ENCODE results near the gene ST6GALNAC1. TPM values are rescaled to one million over a fixed set of nuclear protein-coding genes. Genes with fewer than 3 reads are reported as not detected.

The ST6GALNAC1 gene
- total and polyA plus RNA-seq, 10 of the 15 experiments (the other 5 are each of a cell fraction or from before 2014, with no cell fraction given) = 0.08 TPM; not detected in 9

DNA sequence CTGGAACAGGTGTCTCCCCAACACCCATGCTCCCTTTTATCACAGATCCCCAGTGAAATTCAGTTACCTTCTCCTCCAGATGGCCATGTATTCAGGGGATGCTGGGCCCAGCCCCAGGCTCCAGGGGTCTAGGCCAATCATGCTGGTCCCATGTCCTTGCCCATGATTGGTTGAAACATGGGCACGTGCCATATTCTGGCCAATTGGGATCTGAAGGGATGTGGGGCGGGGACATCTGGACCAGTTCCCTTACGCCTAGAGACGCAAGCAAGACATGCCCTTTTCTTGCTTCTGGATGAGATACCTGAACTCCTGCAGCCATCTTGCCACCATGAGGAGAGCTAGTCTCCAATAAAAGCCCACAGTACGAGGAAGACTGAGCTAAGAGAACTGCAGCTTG is 31.0 kb upstream of the ST6GALNAC1 start:
- H3K36me3 ChIP-seq (ENCODE audit: control insufficient read depth in 2 of 2, insufficient read depth in 2 of 2, low read length in 1 of 2) = no peaks in the 10 kb centered on the region
- peaks cover 5% of the 10 kb centered on the region for H3K4me1 ChIP-seq (ENCODE audit: control insufficient read depth, insufficient read depth, low read length)
- FAIRE-seq = no peak
- no peaks in the 10 kb centered on the region for H4K20me1 ChIP-seq (ENCODE audit: control insufficient read depth, insufficient read depth)
- ChIA-PET CTCF (interaction anchor here (0.7 kb wide), 1 partner anchor 50 kb away, joined by 4 read pairs; no protein-coding TSS in a partner anchor), SMC1A (ENCODE audit: uncharacterized antibody, unreplicated experiment) (interaction anchor here (1.3 kb wide), 1 partner anchor 16 kb away, joined by 3 read pairs; no protein-coding TSS in a partner anchor), RAD21 (ENCODE audit: unreplicated experiment) (no interaction called here), POLR2A (no interaction called here)
- WGBS (ENCODE audit: insufficient coverage, insufficient replicate concordance, low lambda C conversion rate, missing lambda C conversion rate) = 99% methylated on average over 5 of the region's 5 CpGs
- in situ Hi-C loops (cut with MboI) (no loop called here), intact Hi-C loops (cut with micrococcal nuclease; ENCODE audit: unreplicated experiment) (no loop called here)
- no peak overlapping the region for H2AFZ ChIP-seq (ENCODE audit: control insufficient read depth, low read depth, low read length)
- H3K4me3 ChIP-seq = no peak overlapping the region
- DNase-seq (ENCODE audit: low read depth, low spot score) = no peak
- peaks cover 0 to 5% of the 10 kb centered on the region in 2 experiments; a peak in 2 of 4 replicates for H3K27me3 ChIP-seq (replicated peaks in 1 of 2; ENCODE audit: control insufficient read depth in 2 of 2, insufficient read depth in 2 of 2, low read length in 1 of 2)
- no peak for TF ChIP-seq POLR2AphosphoS5 (IDR thresholded peaks at IDR 0.05; ENCODE audit: low read length)
- H3K9me3 ChIP-seq (replicated peaks; ENCODE audit: control insufficient read depth, insufficient read depth, low read length) = no peaks in the 10 kb centered on the region; the same call in 2 of the 3 replicates
- ATAC-seq = no peak
- H3K79me2 ChIP-seq (ENCODE audit: control insufficient read depth, insufficient read depth, low read length) = no peaks in the 10 kb centered on the region
- H3K4me2 ChIP-seq (ENCODE audit: control insufficient read depth, insufficient read depth) = no peak overlapping the region
- no peak overlapping the region for H3K27ac ChIP-seq (ENCODE audit: control insufficient read depth, insufficient read depth)
- no peak overlapping the region for H3K9ac ChIP-seq (ENCODE audit: control insufficient read depth, insufficient read depth, low read length)
- no TSS peak for BruUV-seq (replicated peaks)

- no peak overlapping the region for H3K9ac ChIP-seq (ENCODE audit: control insufficient read depth, insufficient read depth, low read length)
- H3K4me3 ChIP-seq = no peak overlapping the region
- no peaks in the 10 kb centered on the region; the same call in 2 of the 3 replicates for H3K9me3 ChIP-seq (replicated peaks; ENCODE audit: control insufficient read depth, insufficient read depth, low read length)
- no peak overlapping the region for H3K4me2 ChIP-seq (ENCODE audit: control insufficient read depth, insufficient read depth)
- DNase-seq (ENCODE audit: low read depth, low spot score) = no peak
- H4K20me1 ChIP-seq (ENCODE audit: control insufficient read depth, insufficient read depth) = no peaks in the 10 kb centered on the region
- FAIRE-seq = no peak
- H2AFZ ChIP-seq (ENCODE audit: control insufficient read depth, low read depth, low read length) = no peak overlapping the region
- ChIA-PET POLR2A (no interaction called here), SMC1A (ENCODE audit: uncharacterized antibody, unreplicated experiment) (interaction anchor here (1.3 kb wide), 1 partner anchor 16 kb away, joined by 3 read pairs; no protein-coding TSS in a partner anchor), RAD21 (ENCODE audit: unreplicated experiment) (no interaction called here), CTCF (no interaction called here)
- no peak overlapping the region for H3K27ac ChIP-seq (ENCODE audit: control insufficient read depth, insufficient read depth)
- no TSS peak for BruUV-seq (replicated peaks)
- in situ Hi-C loops (cut with MboI) = no loop called here
- intact Hi-C loops (cut with micrococcal nuclease; ENCODE audit: unreplicated experiment) = no loop called here
- ATAC-seq = no peak
- 88% methylated on average over 5 of the region's 5 CpGs for WGBS (ENCODE audit: insufficient coverage, insufficient replicate concordance, low lambda C conversion rate, missing lambda C conversion rate)
- no peaks in the 10 kb centered on the region for H3K79me2 ChIP-seq (ENCODE audit: control insufficient read depth, insufficient read depth, low read length)
- peaks cover 0 to 4% of the 10 kb centered on the region in 2 experiments; a peak in 2 of 4 replicates for H3K27me3 ChIP-seq (replicated peaks in 1 of 2; ENCODE audit: control insufficient read depth in 2 of 2, insufficient read depth in 2 of 2, low read length in 1 of 2)
- H3K4me1 ChIP-seq (ENCODE audit: control insufficient read depth, insufficient read depth, low read length) = peaks cover 5% of the 10 kb centered on the region
- TF ChIP-seq HCFC1 (IDR thresholded peaks at IDR 0.05; ENCODE audit: low read length) = no peak
- TF ChIP-seq ZNF384 (IDR thresholded peaks at IDR 0.05; ENCODE audit: borderline replicate concordance, low read depth, low read length) = no peak
- no peak for TF ChIP-seq IKZF2 (IDR thresholded peaks at IDR 0.05)
- TF ChIP-seq BHLHE40 (IDR thresholded peaks at IDR 0.05; ENCODE audit: borderline replicate concordance in 1 of 2, low read depth in 2 of 2, low read length in 1 of 2) = no peak
- TF ChIP-seq, protein P1, sequence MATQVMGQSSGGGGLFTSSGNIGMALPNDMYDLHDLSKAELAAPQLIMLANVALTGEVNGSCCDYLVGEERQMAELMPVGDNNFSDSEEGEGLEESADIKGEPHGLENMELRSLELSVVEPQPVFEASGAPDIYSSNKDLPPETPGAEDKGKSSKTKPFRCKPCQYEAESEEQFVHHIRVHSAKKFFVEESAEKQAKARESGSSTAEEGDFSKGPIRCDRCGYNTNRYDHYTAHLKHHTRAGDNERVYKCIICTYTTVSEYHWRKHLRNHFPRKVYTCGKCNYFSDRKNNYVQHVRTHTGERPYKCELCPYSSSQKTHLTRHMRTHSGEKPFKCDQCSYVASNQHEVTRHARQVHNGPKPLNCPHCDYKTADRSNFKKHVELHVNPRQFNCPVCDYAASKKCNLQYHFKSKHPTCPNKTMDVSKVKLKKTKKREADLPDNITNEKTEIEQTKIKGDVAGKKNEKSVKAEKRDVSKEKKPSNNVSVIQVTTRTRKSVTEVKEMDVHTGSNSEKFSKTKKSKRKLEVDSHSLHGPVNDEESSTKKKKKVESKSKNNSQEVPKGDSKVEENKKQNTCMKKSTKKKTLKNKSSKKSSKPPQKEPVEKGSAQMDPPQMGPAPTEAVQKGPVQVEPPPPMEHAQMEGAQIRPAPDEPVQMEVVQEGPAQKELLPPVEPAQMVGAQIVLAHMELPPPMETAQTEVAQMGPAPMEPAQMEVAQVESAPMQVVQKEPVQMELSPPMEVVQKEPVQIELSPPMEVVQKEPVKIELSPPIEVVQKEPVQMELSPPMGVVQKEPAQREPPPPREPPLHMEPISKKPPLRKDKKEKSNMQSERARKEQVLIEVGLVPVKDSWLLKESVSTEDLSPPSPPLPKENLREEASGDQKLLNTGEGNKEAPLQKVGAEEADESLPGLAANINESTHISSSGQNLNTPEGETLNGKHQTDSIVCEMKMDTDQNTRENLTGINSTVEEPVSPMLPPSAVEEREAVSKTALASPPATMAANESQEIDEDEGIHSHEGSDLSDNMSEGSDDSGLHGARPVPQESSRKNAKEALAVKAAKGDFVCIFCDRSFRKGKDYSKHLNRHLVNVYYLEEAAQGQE (IDR thresholded peaks at IDR 0.05; ENCODE audit: low read depth, low read length) = no peak
- TF ChIP-seq JUND (IDR thresholded peaks at IDR 0.05; ENCODE audit: low read depth, low read length) = no peak
- no peak for TF ChIP-seq NFXL1 (IDR thresholded peaks at IDR 0.05; ENCODE audit: borderline replicate concordance)
- H3K36me3 ChIP-seq (ENCODE audit: control insufficient read depth in 2 of 2, insufficient read depth in 2 of 2, low read length in 1 of 2) = no peaks in the 10 kb centered on the region
Observed at GRCh38 chr17:76673729-76674128, 30.2 kb upstream of the ST6GALNAC1 start.
